Hippocampal formation (tissue), 2 donors: ENCODE measurements around the gene CYP4X1.
"Not testable (repeated sequence)": the region's sequence is repeated elsewhere in the genome, so short reads cannot be mapped to it uniquely, and the experiment has no call there.

ENCODE experiments used
- DNase-seq, 2 donors: peaks; one replicate each; lab custom pipeline; 2025; lab: John Stamatoyannopoulos, UW

Gene CYP4X1

GRCh38 chr1:47069509-47069908, 46.0 kb downstream of the CYP4X1 start:
- not testable (repeated sequence) for DNase-seq

- peak in 1 of 2 donors; percentile 0 for DNase-seq
These were observed 65.9 kb downstream of the CYP4X1 start for GRCh38 chr1:47089356-47089755.

- not testable (repeated sequence) for DNase-seq
These were observed 68.0 kb downstream of the CYP4X1 start for GRCh38 chr1:47091476-47091875.
